ENCODE measurements around the gene TMEM234. TPM values are rescaled to one million over a fixed set of nuclear protein-coding genes. Genes with fewer than 3 reads are reported as not detected.

Gene TMEM234
- total and polyA plus RNA-seq, 2 of the 13 experiments (the other 11 are each of a cell fraction or from before 2014, with no cell fraction given) = 6.1 to 9.0 TPM

DNA sequence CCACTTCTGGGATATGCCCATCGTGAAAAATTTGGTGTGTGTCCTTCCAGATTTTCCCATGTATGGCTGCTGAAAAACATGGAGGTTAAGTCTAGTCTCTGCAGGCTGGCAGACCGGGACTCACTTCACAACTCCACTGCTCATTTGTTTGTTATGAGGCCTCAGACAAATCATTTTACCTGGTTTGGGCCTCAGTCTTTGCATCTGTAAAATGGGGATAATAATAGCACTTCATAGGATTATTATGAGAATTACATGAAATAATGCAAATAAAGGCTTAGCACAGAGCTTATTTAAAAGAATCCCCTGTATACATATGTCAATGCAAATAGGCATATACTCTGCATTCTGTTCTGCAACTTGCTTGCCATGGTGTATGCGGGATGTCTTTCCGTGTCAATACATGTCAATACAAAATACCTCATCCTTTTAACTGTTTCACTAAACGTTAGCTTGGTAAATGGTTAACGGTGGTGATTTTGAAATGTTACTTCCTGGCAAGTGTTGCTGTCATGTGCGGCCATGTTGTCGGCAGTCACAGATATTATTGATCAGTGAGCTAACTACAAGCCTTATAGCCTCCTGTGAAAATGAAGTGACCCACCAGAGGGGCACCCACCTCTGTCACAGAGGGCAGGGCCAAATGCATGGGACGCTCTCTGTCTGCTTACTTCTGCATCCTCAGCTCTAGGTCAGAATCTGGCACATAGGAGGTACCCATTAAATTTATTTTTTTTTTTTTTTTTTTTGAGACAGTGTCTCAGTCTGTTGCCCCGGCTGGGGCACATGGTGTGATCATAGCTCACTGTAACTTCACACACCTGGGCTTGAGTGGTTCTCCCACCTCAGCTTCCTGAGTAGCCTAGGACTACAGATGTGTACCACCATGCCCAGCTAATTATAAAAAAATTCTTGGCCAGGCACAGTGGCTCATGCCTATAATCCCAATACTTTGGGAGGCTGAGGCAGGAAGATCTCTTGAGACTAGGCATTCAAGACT, 33.2 kb upstream of the TMEM234 start (continued):
- TF ChIP-seq MZF1 (CRISPR knock-in tag; IDR thresholded peaks at IDR 0.05; ENCODE audit: borderline replicate concordance) (0 out of 2 replicates have a peak, but pooled peaks have one; percentile 36), BCL6 (CRISPR knock-in tag; IDR thresholded peaks at IDR 0.05) (0 out of 2 replicates have a peak, but pooled peaks have one; percentile 34), ZNF652 (CRISPR knock-in tag; IDR thresholded peaks at IDR 0.05; ENCODE audit: borderline replicate concordance, low read depth) (peak; percentile 88), ZNF761 (CRISPR knock-in tag; conservative IDR thresholded peaks at IDR 0.05) (no peak), POLR2G (IDR thresholded peaks at IDR 0.05; ENCODE audit: low read depth, low read length) (no peak), CEBPG (CRISPR knock-in tag; IDR thresholded peaks at IDR 0.05) (peak; percentile 66), TGIF2 (CRISPR knock-in tag; IDR thresholded peaks at IDR 0.05) (peak; percentile 68; the same call in 1 of the 2 replicates), ADNP (CRISPR knock-in tag; IDR thresholded peaks at IDR 0.05) (0 out of 2 replicates have a peak, but pooled peaks have one; percentile 26)
- TF ChIP-seq, protein P1, sequence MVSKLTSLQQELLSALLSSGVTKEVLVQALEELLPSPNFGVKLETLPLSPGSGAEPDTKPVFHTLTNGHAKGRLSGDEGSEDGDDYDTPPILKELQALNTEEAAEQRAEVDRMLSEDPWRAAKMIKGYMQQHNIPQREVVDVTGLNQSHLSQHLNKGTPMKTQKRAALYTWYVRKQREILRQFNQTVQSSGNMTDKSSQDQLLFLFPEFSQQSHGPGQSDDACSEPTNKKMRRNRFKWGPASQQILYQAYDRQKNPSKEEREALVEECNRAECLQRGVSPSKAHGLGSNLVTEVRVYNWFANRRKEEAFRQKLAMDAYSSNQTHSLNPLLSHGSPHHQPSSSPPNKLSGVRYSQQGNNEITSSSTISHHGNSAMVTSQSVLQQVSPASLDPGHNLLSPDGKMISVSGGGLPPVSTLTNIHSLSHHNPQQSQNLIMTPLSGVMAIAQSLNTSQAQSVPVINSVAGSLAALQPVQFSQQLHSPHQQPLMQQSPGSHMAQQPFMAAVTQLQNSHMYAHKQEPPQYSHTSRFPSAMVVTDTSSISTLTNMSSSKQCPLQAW (CRISPR knock-in tag; IDR thresholded peaks at IDR 0.05) = peak; percentile 77
